GM18858 (cell line): ENCODE results near the gene C14orf39.
"Not testable (repeated sequence)": the region's sequence is repeated elsewhere in the genome, so short reads cannot be mapped to it uniquely, and the experiment has no call there.

Experiments
- ATAC-seq: cut with Tn5 transposase; IDR thresholded peaks from one replicate; pipeline ENCODE4 v1.9.1; 2021; ENCODE audit not compliant: unreplicated experiment

Gene C14orf39

DNA sequence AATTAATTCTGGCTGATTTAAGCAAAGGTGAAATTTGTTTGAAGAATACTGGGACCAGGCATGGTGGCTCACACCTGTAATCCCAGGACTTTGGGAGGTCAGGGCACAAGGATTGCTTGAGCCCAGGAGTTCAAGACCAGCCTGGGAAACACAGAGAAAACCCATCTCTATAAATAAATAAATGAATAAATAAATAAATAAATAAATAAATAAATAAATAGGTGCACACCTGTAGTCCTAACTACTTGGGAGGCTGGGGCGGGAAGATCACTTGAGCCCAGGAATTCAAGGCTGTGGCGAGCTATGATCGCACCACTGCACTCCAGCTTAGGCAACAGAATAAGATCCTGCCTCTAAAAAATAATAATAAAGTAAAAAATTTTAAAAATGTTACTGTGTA lies 4.4 kb upstream of the C14orf39 start:
- ATAC-seq: no peak

DNA sequence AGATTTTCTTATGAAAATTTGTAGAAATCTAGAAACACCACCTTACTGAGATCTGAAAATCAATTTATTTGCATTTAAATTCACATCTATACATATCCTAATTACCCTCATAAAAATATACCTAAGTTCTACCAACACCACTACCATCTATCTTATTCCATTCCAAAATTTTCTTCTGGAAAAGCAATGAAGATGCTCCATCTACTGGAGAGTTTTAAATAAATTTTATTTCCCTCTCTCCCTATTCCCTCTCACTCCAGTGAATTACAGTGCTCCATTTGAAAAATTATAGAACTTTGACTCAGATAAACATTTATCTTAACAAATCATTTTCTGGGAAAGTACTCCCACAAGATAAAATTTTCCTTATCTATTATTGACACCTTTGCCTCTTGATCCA lies 2.3 kb upstream of the C14orf39 start:
- ATAC-seq: no peak

- no peak for ATAC-seq
Observed at GRCh38 chr14:60487211-60487610, 1.3 kb upstream of the C14orf39 start.

GRCh38 chr14:60485057-60485597 lies 736 bp downstream of the C14orf39 start:
- no peak for ATAC-seq

- no peak for ATAC-seq
Observed at GRCh38 chr14:60482743-60483142, 3.1 kb downstream of the C14orf39 start.

- not testable (repeated sequence) for ATAC-seq
Observed at GRCh38 chr14:60480248-60480647, 5.6 kb downstream of the C14orf39 start.

DNA sequence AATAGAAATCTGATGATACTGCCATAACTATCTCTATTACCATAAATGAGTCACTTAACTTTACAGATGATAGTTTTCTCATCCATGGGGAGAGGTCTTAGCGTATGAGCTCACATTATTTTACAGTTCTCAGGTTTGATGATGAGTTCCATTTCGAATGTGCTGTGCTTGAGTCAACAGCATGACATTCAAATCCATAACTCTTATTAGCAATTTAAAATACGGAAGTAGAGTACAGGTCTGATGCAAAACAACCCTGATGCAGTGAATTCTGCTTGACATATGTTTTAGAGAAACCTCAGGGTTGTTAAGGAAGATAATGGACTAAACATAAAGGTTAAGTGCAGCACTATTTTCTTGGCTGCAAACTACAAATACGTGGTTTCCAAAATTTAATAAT lies 30.0 kb downstream of the C14orf39 start:
- ATAC-seq: no peak

DNA sequence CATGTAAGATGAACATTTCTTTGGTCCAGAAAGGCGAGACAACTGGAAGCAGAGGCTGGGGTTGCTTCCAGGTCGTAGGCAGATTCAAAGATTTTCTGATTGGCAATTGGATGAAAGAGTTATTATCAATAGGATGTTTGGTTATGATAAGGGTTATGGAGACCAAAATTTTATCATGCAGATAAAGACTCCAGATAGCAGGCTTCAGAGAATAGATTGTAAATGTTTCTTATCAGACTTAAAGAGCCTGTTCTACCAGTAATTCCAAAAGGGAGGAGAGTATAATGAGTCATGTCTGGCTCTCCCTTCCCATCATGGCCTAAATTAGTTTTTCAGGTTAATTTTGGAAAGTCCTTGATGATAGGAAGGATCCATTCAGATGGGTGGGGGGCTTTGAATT lies 55.6 kb downstream of the C14orf39 start:
- ATAC-seq: no peak

- no peak for ATAC-seq
Observed at GRCh38 chr14:60420050-60420449, 65.8 kb downstream of the C14orf39 start.

- ATAC-seq: not testable (repeated sequence)
Observed at GRCh38 chr14:60397550-60397949, 88.3 kb downstream of the C14orf39 start.

GRCh38 chr14:60396718-60397343 lies 89.0 kb downstream of the C14orf39 start:
- no peak for ATAC-seq
